GM18499 (cell line): ENCODE measurements around the gene TLCD4.
"Not testable (repeated sequence)": the region's sequence is repeated elsewhere in the genome, so short reads cannot be mapped to it uniquely, and the experiment has no call there.

Source experiments
- ATAC-seq: cut with Tn5 transposase; IDR thresholded peaks from one replicate; pipeline ENCODE4 v1.9.1; 2021; ENCODE audit warnings: moderate number of reproducible peaks; ENCODE audit not compliant: insufficient read depth, unreplicated experiment

TLCD4 gene

GRCh38 chr1:95140791-95141190 lies 23.6 kb downstream of the TLCD4 start:
- no peak for ATAC-seq

- no peak for ATAC-seq
Observed at GRCh38 chr1:95145493-95145892, 28.3 kb downstream of the TLCD4 start.

DNA sequence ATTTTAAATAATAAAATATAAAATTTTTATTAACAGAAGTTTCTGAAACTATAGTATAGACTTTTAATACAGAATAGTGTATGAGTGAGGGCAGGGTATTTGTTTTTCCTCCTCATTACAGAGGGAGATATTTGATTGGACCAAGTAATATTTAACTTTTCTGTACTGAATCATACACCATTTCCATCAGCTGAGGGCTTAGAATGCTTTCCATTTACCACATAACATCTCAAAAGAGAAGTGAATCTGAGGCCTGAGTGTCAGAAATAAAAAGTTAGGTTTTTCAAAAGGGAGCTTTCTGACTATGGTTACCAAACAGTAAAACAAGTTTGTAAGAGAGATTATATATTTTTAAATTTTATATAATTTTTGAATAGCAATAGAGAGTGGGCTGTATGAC lies 29.5 kb downstream of the TLCD4 start:
- ATAC-seq, result peak; percentile 52

- no peak for ATAC-seq
Observed at GRCh38 chr1:95154096-95154495, 36.9 kb downstream of the TLCD4 start.

DNA sequence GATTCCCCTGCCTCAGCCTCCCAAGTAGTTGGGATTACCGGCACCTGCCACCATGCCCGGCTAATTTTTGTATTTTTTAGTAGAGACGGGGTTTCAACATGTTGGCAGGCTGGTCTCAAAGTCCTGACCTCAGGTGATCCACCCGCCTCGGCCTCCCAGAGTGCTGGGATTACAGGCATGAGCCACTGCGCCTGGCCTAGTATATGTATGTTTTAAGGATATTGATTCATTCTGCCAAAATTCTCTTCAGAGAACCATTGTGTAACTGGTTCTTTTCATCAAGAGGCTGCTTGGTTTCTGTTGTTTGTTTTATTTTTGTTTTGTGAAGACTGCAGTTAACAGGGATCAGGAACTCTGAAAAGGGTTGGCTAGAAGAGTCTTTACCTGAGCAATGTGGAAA lies 48.4 kb downstream of the TLCD4 start:
- not testable (repeated sequence) for ATAC-seq
